ENCODE results near the gene ST6GALNAC3.

- TF ChIP-seq CTCF (IDR thresholded peaks at IDR 0.05) (no peak), POLR2A (IDR thresholded peaks at IDR 0.05) (no peak)
Measured at GRCh38 chr1:76259270-76259669, 184.7 kb downstream of the ST6GALNAC3 start.

All from testis (tissue), 2 donors.